Pulmonary artery endothelial cell (primary cell): ENCODE measurements around the gene VAC14. TPM values are rescaled to one million over a fixed set of nuclear protein-coding genes. Genes with fewer than 3 reads are reported as not detected.

Experiments
- DNase-seq: peaks from one replicate; pipeline ENCODE4 v3.0.0-alpha.2; 2011; ENCODE audit warnings: low read depth, low spot score
- total RNA-seq: library from RNA; depleted of rRNA; stranded (reverse); fragments of >200 nt; gene quantifications from 2 replicates; pipeline ENCODE4 v1.2.3, GENCODE V29; 2014

The VAC14 gene
- total RNA-seq, 1 donor from 2014 or later, result 22.3 TPM

- DNase-seq, result no peak
These were observed 107.9 kb downstream of the VAC14 start for GRCh38 chr16:70692873-70693671.

- DNase-seq, result no peak
These were observed 108.7 kb downstream of the VAC14 start for GRCh38 chr16:70692130-70692872.

- DNase-seq, result no peak
These were observed 109.5 kb downstream of the VAC14 start for GRCh38 chr16:70691223-70692129.

DNA sequence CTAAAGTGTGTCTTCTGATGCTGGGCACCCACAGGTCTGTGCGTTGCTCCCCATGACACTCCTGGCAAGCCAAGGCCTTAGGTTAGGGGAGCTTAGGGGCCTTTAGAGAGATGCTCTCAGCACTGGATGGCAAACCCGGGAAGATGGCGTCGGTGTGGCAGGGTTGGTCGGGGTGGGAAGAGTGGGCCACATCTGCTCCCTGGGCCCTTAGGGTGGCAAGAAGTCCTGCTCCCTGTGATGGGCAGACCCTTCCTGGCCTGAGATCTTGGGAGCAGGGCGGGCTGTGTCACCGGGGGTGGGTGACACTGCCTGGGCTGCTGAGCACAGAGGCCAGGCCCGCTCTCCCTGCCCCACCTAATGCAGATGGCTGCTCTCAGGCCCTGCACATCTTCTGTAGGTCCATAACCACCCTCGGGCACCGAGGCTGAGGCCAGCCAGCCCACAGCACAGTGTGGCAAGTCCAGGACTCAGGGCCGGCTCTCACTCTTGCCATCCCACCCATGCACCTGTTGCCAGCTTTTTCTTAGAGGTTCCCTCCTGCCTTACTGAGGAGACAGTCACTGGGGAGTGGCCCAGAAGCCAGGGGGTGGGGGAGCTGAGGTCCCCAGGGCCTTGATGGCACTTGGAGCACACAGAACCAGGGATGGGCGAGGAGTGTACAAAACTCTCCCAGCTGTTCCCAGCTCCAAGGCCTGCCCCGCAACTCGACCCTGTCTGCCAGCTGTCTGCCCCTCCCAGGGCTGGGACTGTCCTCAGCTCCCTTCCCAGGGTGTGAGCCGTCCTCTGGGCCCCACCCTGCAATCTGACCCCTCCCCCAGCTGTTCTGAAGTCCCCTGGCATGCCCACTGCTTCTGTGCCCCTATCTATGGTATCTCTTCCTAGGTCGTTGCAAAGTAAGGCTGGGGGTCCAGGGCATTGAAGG, 110.7 kb downstream of the VAC14 start:
- DNase-seq, result no peak

- no peak for DNase-seq
These were observed 111.7 kb downstream of the VAC14 start for GRCh38 chr16:70689035-70689969.

GRCh38 chr16:70688246-70688742, 112.7 kb downstream of the VAC14 start:
- DNase-seq, result no peak

DNA sequence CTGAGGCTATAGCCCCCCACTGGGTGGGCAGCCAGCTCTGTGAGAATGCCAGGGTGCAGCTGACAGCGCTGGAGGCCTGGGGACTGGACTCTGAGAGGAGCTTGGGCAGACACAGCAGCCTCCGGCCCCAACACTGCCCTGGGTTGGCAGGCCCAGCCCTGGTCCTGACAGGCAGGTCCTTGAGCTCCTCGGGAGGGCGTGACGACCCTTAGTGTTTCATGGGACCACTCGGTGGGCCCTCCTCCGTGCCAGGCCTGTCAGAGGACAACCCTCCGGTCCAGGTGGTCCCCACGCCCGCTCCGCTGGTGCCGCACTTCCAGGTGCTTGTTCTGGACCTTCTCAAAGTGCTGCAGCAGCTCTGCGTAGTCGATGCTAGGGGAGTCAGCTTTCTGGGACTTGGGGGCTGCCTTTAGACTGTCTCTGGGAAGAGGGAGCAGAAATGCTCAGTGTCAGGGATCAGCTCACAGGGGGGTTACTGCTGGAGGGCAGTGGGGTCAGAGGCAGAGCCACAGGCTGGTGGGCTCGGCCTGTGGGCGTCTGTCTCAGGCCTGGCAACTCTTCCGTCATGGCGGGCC, 113.2 kb downstream of the VAC14 start:
- no peak for DNase-seq

DNA sequence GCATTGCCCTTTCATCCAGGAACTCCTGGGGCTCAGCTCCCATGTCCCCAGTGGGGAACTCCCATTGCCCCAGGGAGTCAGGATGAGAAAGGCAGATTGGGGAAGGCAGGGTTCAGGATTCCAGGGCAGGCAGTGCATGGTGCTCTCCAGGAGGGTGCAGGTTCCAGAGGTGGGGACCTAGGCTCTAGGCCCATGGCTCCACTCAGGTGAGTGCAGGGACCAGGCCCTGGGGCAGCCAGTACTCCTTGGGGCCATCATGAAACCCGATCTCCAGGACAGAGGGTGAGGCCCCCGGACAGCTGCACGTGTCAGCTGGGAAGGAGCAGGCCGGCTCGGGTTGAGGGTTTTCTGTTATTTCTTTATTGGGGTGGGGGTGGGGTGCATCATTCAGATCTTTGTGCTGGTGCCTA, 113.9 kb downstream of the VAC14 start:
- no peak for DNase-seq

GRCh38 chr16:70686376-70687101, 114.4 kb downstream of the VAC14 start:
- no peak for DNase-seq

- DNase-seq, result no peak
These were observed 115.0 kb downstream of the VAC14 start, which contains the start of gene MTSS2 for GRCh38 chr16:70685938-70686375. Gene MTSS2, minus strand, starts transcription at chr16:70686053. Its CDS starts 262 bp downstream, at chr16:70685791.

DNA sequence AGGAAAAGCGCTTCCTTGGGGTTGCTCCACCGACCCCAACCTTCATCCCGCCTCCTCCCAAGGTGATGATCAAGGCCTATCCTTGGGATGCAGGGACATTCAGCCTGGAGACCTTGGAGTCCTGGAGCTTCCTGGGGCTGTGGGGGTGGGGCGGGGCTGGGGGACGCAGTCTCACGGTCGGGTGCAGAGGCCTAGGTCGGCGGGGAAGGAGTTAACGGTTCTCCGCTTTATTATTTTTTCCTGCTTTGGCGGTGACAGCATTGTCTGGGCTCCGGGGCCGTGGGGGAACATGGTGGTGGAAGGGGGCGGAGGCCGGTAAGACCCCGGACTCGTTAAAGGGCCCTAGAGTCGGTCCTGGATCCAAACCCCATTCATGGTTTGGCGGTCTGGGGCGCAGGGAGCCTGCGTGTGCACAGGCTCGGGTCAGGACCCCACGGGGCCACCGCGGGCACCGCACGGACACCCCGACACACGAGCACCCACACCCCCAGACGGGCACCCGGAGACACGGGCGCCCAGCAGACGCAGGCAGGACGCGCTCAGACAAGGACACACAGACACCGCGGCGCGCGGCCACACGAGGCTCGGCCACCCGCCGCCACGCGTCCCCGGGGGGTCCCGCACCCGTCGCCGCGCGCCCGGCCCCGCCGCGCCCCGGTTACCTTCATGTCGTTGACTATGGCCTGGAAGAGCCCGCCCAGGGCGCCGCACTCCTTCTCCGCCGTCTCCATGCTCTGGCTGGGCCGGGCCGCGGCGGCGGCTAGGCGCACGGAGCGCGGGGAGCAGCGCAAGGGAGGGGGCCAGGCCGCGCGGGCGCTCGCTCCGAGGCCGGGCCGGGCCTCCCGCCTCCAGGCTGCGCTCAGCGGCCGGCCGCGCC, 115.7 kb downstream of the VAC14 start:
- DNase-seq, result no peak

DNA sequence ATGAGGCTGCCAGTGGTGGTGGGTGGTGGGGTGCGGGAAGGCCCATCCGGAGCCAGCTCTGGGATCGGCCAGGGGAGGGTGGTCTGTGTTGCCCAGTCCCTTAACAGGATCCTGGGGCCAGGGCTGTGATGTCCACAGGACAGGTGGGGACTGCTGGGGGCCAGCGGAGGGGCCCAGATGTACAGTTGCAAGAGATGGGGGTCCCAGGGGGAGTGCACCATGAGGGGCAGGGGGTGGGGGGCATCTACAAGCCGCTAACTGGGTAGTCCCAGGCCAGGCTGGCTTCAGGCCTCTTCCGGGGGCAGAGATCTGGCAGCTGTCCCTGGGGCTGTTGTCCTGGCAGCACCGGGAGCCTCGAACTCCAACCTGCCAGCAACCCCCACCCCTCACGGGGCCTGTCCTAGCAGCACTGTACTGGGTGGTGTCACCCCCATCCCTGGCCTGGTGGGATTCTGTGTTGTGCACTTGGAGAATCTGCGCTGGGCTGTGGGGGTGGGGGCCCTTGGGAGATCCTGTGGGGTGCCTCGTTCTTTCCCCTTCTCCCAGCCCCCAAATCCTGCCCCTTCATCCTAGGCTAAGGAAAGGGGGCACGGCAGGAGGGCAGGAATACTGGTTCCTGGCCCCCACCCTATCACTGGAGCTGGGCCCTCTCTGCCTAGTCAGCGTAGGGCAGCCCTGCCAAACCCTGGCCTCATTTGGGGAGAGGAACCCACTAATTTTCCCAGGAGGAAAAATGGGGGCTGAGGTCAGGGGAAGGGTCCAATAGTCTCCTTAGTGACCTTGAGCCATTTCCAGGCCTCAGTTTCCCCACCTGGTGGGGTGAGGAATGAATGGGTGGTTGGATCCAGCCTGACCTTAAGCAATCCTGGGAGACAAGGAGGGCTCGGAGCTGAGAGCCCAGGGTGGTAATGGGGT, 116.6 kb downstream of the VAC14 start:
- no peak for DNase-seq

GRCh38 chr16:70683146-70683944, 117.6 kb downstream of the VAC14 start:
- no peak for DNase-seq

- no peak for DNase-seq
These were observed 118.5 kb downstream of the VAC14 start for GRCh38 chr16:70682239-70683145.
